ENCODE results near the gene NOS1. TPM values are rescaled to one million over a fixed set of nuclear protein-coding genes. Genes with fewer than 3 reads are reported as not detected.

The NOS1 gene
- total and polyA plus RNA-seq, 4 donors = 0.05 to 0.66 (median 0.22) TPM

GRCh38 chr12:117360551-117361346 lies 677 bp downstream of the NOS1 start:
- Histone ChIP-seq H3K9me3 (ENCODE audit: control insufficient read depth, low read length) (no peaks in the 10 kb centered on the region), H3K4me1 (ENCODE audit: control insufficient read depth in 1 of 2, insufficient read depth in 2 of 2, low read length in 2 of 2) (no peaks in the 10 kb centered on the region), H3K4me3 (ENCODE audit: low read length in 2 of 2) (no peak overlapping the region), H3K36me3 (ENCODE audit: control insufficient read depth in 1 of 2, insufficient read depth in 2 of 2, low read length in 1 of 2) (no peaks in the 10 kb centered on the region), H3K27ac (ENCODE audit: low read depth in 1 of 2, low read length in 2 of 2) (no peak overlapping the region), H3K27me3 (ENCODE audit: control insufficient read depth in 1 of 2, insufficient read depth in 2 of 2, low read length in 1 of 2) (no peaks in the 10 kb centered on the region)
- WGBS, 2 donors = 1 to 2% methylated on average over 53 to 91 of the region's 91 CpGs
- DNase-seq (no peak), ATAC-seq (ENCODE audit: low FRiP score) (no peak)
- intact Hi-C loops (cut with DNase I) = no loop called here

- no peak for DNase-seq
- Histone ChIP-seq H3K4me3 (ENCODE audit: low read length in 2 of 2) (no peak overlapping the region), H3K9me3 (ENCODE audit: control insufficient read depth, low read length) (no peaks in the 10 kb centered on the region), H3K27ac (ENCODE audit: low read depth in 1 of 2, low read length in 2 of 2) (no peak overlapping the region), H3K4me1 (ENCODE audit: control insufficient read depth in 1 of 2, insufficient read depth in 2 of 2, low read length in 2 of 2) (no peaks in the 10 kb centered on the region), H3K36me3 (ENCODE audit: control insufficient read depth in 1 of 2, insufficient read depth in 2 of 2, low read length in 1 of 2) (no peaks in the 10 kb centered on the region), H3K27me3 (ENCODE audit: control insufficient read depth in 1 of 2, insufficient read depth in 2 of 2, low read length in 1 of 2) (no peaks in the 10 kb centered on the region)
- intact Hi-C loops (cut with DNase I) = no loop called here
- 1% methylated on average over 23 of the region's 23 CpGs for WGBS, 2 donors
- no peak for ATAC-seq (ENCODE audit: low FRiP score)
Observed at GRCh38 chr12:117360222-117360550, 1.2 kb downstream of the NOS1 start.

DNA sequence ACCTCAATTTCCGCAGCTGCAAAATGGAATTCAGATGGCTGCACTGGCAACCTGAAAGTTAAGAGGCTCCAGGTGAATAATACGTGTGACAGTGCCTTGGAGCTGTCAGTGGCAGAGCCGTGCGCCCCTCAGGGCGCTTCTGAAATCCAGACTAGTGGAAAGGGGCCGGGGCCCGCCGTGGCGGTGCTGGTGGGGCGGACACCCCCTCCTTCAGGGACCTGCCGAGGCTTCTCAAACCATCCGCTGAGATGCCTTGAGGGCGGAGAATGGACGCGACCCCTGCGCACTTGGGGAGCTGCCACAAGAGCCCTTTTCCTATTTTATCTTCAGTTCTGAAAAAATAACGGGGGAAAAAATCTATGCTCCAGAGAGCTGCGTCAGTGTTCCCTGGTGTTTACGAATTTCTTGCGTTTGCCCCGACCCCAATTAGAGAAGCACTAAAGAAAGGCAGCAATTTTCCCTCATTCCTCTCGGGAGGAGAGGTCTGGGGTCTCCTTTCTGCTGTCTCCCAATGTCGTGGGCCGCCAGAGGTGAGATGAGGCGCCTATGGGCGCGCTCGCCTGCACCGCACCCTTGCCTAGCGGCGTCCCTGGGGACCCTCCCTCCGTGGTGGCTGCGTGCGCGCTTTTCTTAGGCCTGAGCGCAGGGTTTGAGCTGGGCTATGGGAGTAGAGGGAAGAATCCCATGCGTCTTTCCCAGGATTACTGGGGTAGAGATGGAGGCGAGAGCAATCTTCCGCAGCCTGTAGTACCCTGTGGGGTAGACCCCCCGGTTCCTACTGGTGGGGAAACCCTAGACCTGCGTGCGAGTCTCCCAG lies 2.2 kb downstream of the NOS1 start:
- WGBS, 2 donors = 9 to 12% methylated on average over 42 of the region's 42 CpGs
- H3K9me3 ChIP-seq (ENCODE audit: control insufficient read depth, low read length) = no peaks in the 10 kb centered on the region
- no peak overlapping the region for H3K27ac ChIP-seq (ENCODE audit: low read depth in 1 of 2, low read length in 2 of 2)
- H3K27me3 ChIP-seq (ENCODE audit: control insufficient read depth in 1 of 2, insufficient read depth in 2 of 2, low read length in 1 of 2) = no peaks in the 10 kb centered on the region
- DNase-seq = no peak
- H3K36me3 ChIP-seq (ENCODE audit: control insufficient read depth in 1 of 2, insufficient read depth in 2 of 2, low read length in 1 of 2) = no peaks in the 10 kb centered on the region
- no peak overlapping the region for H3K4me3 ChIP-seq (ENCODE audit: low read length in 2 of 2)
- intact Hi-C loops (cut with DNase I) = no loop called here
- no peaks in the 10 kb centered on the region for H3K4me1 ChIP-seq (ENCODE audit: control insufficient read depth in 1 of 2, insufficient read depth in 2 of 2, low read length in 2 of 2)
- no peak for ATAC-seq (ENCODE audit: low FRiP score)

- Histone ChIP-seq H3K27me3 (ENCODE audit: control insufficient read depth in 1 of 2, insufficient read depth in 2 of 2, low read length in 1 of 2) (no peaks in the 10 kb centered on the region), H3K4me1 (ENCODE audit: control insufficient read depth in 1 of 2, insufficient read depth in 2 of 2, low read length in 2 of 2) (no peaks in the 10 kb centered on the region), H3K27ac (ENCODE audit: low read depth in 1 of 2, low read length in 2 of 2) (no peak overlapping the region), H3K9me3 (ENCODE audit: control insufficient read depth, low read length) (no peaks in the 10 kb centered on the region), H3K36me3 (ENCODE audit: control insufficient read depth in 1 of 2, insufficient read depth in 2 of 2, low read length in 1 of 2) (no peaks in the 10 kb centered on the region), H3K4me3 (ENCODE audit: low read length in 2 of 2) (no peak overlapping the region)
- no peak for DNase-seq
- WGBS, 2 donors = 13 to 20% methylated on average over 1 of the region's 1 CpG
- intact Hi-C loops (cut with DNase I) = no loop called here
- no peak for ATAC-seq (ENCODE audit: low FRiP score)
Observed at GRCh38 chr12:117356048-117356447, 5.4 kb downstream of the NOS1 start.

DNA sequence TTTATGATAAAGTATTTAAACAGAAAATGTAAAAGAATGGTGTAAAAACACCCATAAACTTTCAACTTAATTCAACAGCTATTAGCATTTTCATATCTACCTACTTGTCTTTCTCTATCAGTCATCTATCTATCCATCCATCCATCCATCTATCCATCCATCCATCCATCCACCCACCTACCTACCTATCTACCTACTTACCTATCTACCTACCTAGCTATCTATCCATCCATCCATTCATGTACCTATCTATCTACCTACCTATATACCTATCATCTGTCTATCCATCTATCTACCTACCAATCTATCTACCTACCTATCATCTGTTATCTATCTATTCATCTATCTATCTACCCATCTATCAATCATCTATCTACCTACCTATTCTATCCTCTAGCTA lies 8.5 kb downstream of the NOS1 start:
- Histone ChIP-seq H3K9me3 (ENCODE audit: control insufficient read depth, low read length) (no peaks in the 10 kb centered on the region), H3K27me3 (ENCODE audit: control insufficient read depth in 1 of 2, insufficient read depth in 2 of 2, low read length in 1 of 2) (no peaks in the 10 kb centered on the region), H3K4me1 (ENCODE audit: control insufficient read depth in 1 of 2, insufficient read depth in 2 of 2, low read length in 2 of 2) (no peaks in the 10 kb centered on the region), H3K4me3 (ENCODE audit: low read length in 2 of 2) (no peak overlapping the region), H3K27ac (ENCODE audit: low read depth in 1 of 2, low read length in 2 of 2) (no peak overlapping the region), H3K36me3 (ENCODE audit: control insufficient read depth in 1 of 2, insufficient read depth in 2 of 2, low read length in 1 of 2) (no peaks in the 10 kb centered on the region)
- DNase-seq = no peak
- intact Hi-C loops (cut with DNase I) = no loop called here
- no peak for ATAC-seq (ENCODE audit: low FRiP score)

- intact Hi-C loops (cut with DNase I) = no loop called here
- DNase-seq = no peak
- Histone ChIP-seq H3K27ac (ENCODE audit: low read depth in 1 of 2, low read length in 2 of 2) (no peak overlapping the region), H3K36me3 (ENCODE audit: control insufficient read depth in 1 of 2, insufficient read depth in 2 of 2, low read length in 1 of 2) (no peaks in the 10 kb centered on the region), H3K27me3 (ENCODE audit: control insufficient read depth in 1 of 2, insufficient read depth in 2 of 2, low read length in 1 of 2) (no peaks in the 10 kb centered on the region), H3K4me1 (ENCODE audit: control insufficient read depth in 1 of 2, insufficient read depth in 2 of 2, low read length in 2 of 2) (no peaks in the 10 kb centered on the region), H3K9me3 (ENCODE audit: control insufficient read depth, low read length) (no peaks in the 10 kb centered on the region), H3K4me3 (ENCODE audit: low read length in 2 of 2) (no peak overlapping the region)
- WGBS, 2 donors = 54 to 56% methylated on average over 9 of the region's 9 CpGs
- ATAC-seq (ENCODE audit: low FRiP score) = no peak
Observed at GRCh38 chr12:117352206-117352605, 9.2 kb downstream of the NOS1 start.

DNA sequence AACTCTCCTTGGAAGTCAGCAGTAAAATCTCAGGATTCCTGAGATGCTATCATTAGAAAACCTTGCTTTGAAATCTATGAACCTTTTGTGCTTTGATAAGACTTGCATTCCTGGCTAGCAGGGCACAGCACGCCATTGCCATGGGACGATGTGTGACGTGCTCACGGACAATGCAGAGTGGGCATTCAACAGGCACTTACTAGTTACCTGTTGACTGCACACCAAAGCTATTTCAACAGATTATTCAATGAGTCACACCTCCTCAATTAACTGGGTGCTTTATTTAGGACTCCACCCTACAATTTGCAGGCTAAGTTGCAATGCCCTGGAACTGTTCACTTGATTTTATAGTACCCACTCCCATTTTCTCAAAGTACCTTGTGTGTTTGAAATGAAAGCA lies 11.3 kb downstream of the NOS1 start:
- 83 to 88% methylated on average over 4 of the region's 4 CpGs for WGBS, 2 donors
- intact Hi-C loops (cut with DNase I) = no loop called here
- H3K27ac ChIP-seq (ENCODE audit: low read depth in 1 of 2, low read length in 2 of 2) = no peak overlapping the region
- H3K9me3 ChIP-seq (ENCODE audit: control insufficient read depth, low read length) = no peaks in the 10 kb centered on the region
- H3K36me3 ChIP-seq (ENCODE audit: control insufficient read depth in 1 of 2, insufficient read depth in 2 of 2, low read length in 1 of 2) = no peaks in the 10 kb centered on the region
- no peak overlapping the region for H3K4me3 ChIP-seq (ENCODE audit: low read length in 2 of 2)
- DNase-seq (no peak), ATAC-seq (ENCODE audit: low FRiP score) (no peak)
- no peaks in the 10 kb centered on the region for H3K4me1 ChIP-seq (ENCODE audit: control insufficient read depth in 1 of 2, insufficient read depth in 2 of 2, low read length in 2 of 2)
- H3K27me3 ChIP-seq (ENCODE audit: control insufficient read depth in 1 of 2, insufficient read depth in 2 of 2, low read length in 1 of 2) = no peaks in the 10 kb centered on the region

- Histone ChIP-seq H3K27me3 (ENCODE audit: control insufficient read depth in 1 of 2, insufficient read depth in 2 of 2, low read length in 1 of 2) (no peaks in the 10 kb centered on the region), H3K4me1 (ENCODE audit: control insufficient read depth in 1 of 2, insufficient read depth in 2 of 2, low read length in 2 of 2) (no peaks in the 10 kb centered on the region), H3K36me3 (ENCODE audit: control insufficient read depth in 1 of 2, insufficient read depth in 2 of 2, low read length in 1 of 2) (no peaks in the 10 kb centered on the region), H3K4me3 (ENCODE audit: low read length in 2 of 2) (no peak overlapping the region), H3K9me3 (ENCODE audit: control insufficient read depth, low read length) (peaks cover 1% of the 10 kb centered on the region), H3K27ac (ENCODE audit: low read depth in 1 of 2, low read length in 2 of 2) (no peak overlapping the region)
- DNase-seq = no peak
- ATAC-seq (ENCODE audit: low FRiP score) = no peak
- WGBS, 2 donors = 56 to 61% methylated on average over 4 of the region's 4 CpGs
- intact Hi-C loops (cut with DNase I) = no loop called here
Observed at GRCh38 chr12:117347588-117347987, 13.8 kb downstream of the NOS1 start.

GRCh38 chr12:117344716-117345115 lies 16.7 kb downstream of the NOS1 start:
- Histone ChIP-seq H3K27me3 (ENCODE audit: control insufficient read depth in 1 of 2, insufficient read depth in 2 of 2, low read length in 1 of 2) (no peaks in the 10 kb centered on the region), H3K36me3 (ENCODE audit: control insufficient read depth in 1 of 2, insufficient read depth in 2 of 2, low read length in 1 of 2) (no peaks in the 10 kb centered on the region), H3K9me3 (ENCODE audit: control insufficient read depth, low read length) (peaks cover 1% of the 10 kb centered on the region), H3K27ac (ENCODE audit: low read depth in 1 of 2, low read length in 2 of 2) (no peak overlapping the region), H3K4me1 (ENCODE audit: control insufficient read depth in 1 of 2, insufficient read depth in 2 of 2, low read length in 2 of 2) (no peaks in the 10 kb centered on the region), H3K4me3 (ENCODE audit: low read length in 2 of 2) (no peak overlapping the region)
- no peak for DNase-seq
- intact Hi-C loops (cut with DNase I) = no loop called here
- ATAC-seq (ENCODE audit: low FRiP score) = no peak
- WGBS, 2 donors = 89 to 92% methylated on average over 4 to 5 of the region's 5 CpGs
